ENCODE results near the gene GAPDH.
"Not testable (repeated sequence)": the region's sequence is repeated elsewhere in the genome, so short reads cannot be mapped to it uniquely, and the experiment has no call there.

GAPDH gene

DNA sequence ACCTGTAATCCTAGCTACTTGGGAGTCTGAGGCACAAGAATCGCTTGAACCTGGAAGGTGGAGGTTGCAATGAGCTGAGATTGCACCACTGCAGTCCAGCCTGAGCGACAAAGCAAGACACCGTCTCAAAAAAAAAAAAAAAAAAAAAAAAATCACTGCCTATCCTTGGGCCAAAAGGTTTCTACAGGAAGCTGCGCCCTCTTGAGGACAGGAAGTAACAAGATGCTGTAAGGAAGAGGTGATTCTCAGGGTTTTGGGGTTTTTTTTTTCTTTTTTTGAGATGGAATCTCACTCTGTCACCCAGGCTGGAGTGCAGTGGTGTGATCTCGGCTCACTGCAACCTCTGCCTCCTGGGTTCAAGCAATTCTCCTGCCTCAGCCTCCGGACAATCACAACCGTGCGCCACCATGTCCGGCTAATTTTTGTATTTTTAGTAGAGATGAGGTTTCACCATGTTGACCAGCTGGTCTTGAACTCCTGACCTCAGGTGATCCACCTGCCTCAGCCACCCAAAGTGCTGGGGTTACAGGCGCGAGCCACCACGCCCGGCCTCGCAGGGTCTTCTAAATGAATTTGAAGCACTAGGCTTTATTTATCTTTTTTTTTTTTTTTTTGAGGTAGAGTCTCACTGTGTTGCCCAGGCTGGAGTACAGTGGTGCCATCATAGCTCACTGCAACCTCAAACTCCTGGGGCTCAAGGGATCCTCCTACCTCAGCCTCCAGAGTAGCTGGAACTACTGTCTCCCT lies 23.9 kb downstream of the GAPDH start:
- H3K4ac ChIP-seq (ENCODE audit: low read length); H2BK120ac ChIP-seq (ENCODE audit: low read depth, low read length); H3K14ac ChIP-seq (ENCODE audit: low read length); H2AK5ac ChIP-seq (ENCODE audit: low read depth, low read length); H3K18ac ChIP-seq (ENCODE audit: low read length); DNase-seq (ENCODE audit: low spot score); H2BK15ac ChIP-seq (ENCODE audit: low read length); H2AFZ ChIP-seq (ENCODE audit: low read length); H4K91ac ChIP-seq (ENCODE audit: low read depth, low read length, poor library complexity); H4K8ac ChIP-seq (ENCODE audit: low read depth, low read length); H3K9me3 ChIP-seq (replicated peaks in 1 of 2; ENCODE audit: control insufficient read depth in 2 of 2, insufficient read depth in 1 of 2, low read depth in 1 of 2, low read length in 2 of 2); H2BK5ac ChIP-seq (ENCODE audit: low read length); H3K4me3 ChIP-seq (ENCODE audit: low read length in 2 of 2); H3K23ac ChIP-seq (ENCODE audit: low read depth, low read length, poor library complexity); H2BK12ac ChIP-seq (ENCODE audit: low read length); H3K27me3 ChIP-seq (ENCODE audit: control insufficient read depth in 3 of 3, insufficient read depth in 3 of 3, low read depth in 1 of 3, low read length in 3 of 3); H3K4me2 ChIP-seq (ENCODE audit: insufficient read depth, low read length, poor library complexity, severe bottlenecking); H3K79me1 ChIP-seq (ENCODE audit: low read depth, low read length); H3K9ac ChIP-seq (ENCODE audit: low read depth, low read length, poor library complexity); H3K27ac ChIP-seq (replicated peaks; ENCODE audit: low read length): not testable (repeated sequence)
- WGBS, 2 donors (ENCODE audit: extremely low coverage in 2 of 2, insufficient read length in 2 of 2, insufficient replicate concordance in 1 of 2) = no CpG with 5 or more reads among the region's 14 CpGs
- peaks cover 44 to 68% of the 10 kb centered on the region in 2 donors for H3K36me3 ChIP-seq (replicated peaks in 1 of 2; ENCODE audit: control insufficient read depth in 2 of 2, insufficient read depth in 2 of 2, low read length in 2 of 2)
- H3K4me1 ChIP-seq (ENCODE audit: control insufficient read depth in 2 of 2, insufficient read depth in 1 of 2, low read depth in 1 of 2, low read length in 2 of 2) = peaks cover 7 to 15% of the 10 kb centered on the region in 2 donors

DNA sequence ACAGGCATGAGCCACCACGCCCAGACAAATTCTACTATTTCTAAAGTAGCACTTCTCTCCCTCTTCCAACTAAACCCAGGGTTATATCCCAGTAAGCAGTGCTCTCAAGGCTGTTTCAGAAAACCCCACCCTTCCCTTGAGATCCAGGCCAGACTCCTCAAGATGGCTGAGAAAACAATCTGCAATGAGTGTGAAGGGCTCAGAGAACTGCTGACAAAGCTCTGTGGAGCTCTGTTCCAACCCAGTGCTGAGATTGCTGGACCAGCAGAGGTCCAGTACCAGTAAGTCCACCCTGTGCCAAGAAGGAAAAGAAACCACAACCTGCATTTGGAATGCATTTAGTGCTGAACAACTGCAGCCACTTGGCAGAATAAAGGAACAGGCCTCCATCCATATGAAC lies 25.2 kb downstream of the GAPDH start:
- no peaks in the 10 kb centered on the region for H3K79me1 ChIP-seq (ENCODE audit: low read depth, low read length)
- peaks cover 3 to 6% of the 10 kb centered on the region in 2 donors for H3K4me1 ChIP-seq (ENCODE audit: control insufficient read depth in 2 of 2, insufficient read depth in 1 of 2, low read depth in 1 of 2, low read length in 2 of 2)
- peaks cover 49 to 76% of the 10 kb centered on the region in 2 donors for H3K36me3 ChIP-seq (replicated peaks in 1 of 2; ENCODE audit: control insufficient read depth in 2 of 2, insufficient read depth in 2 of 2, low read length in 2 of 2)

DNA sequence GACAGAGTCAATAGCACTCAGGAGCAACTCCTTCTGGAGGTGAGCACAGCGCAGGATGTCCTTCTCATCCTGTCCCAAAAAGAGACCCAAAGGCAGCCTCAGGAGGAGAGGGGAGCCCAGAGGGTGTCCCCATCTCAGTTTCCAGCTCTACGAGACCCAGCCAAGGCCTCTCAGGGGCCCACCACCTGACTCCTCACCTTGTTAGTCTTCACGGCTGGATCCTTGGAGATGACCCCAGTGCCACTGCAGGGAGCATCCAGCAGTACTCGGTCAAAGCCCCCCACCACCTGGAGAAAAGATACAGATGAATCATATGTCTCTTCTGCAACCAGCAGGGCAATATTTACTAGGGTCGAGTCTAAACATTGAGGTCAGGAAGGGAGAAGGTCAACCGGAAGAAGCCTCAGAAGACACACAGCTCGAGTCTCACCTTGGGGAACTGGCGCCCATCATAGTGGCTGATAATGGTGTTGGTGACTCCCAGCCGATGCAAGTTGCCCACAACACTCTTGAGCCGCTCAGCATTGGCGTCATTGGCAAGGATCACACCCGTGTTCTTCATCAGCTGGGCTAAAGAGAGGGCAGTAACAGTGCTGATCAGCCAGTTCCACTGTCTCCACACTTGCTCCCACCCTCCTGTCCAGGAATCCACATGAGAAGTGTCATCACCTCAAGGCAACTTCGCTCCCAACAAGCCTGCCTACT lies 26.3 kb downstream of the GAPDH start:
- no peak overlapping the region for H3K9ac ChIP-seq (ENCODE audit: low read depth, low read length, poor library complexity)
- no peak overlapping the region for H3K27ac ChIP-seq (replicated peaks; ENCODE audit: low read length)
- H3K4me1 ChIP-seq (ENCODE audit: control insufficient read depth in 2 of 2, insufficient read depth in 1 of 2, low read depth in 1 of 2, low read length in 2 of 2) = no peaks in the 10 kb centered on the region
- no peak overlapping the region for H2BK120ac ChIP-seq (ENCODE audit: low read depth, low read length)
- H4K91ac ChIP-seq (ENCODE audit: low read depth, low read length, poor library complexity) = no peak overlapping the region
- no peak overlapping the region for H3K14ac ChIP-seq (ENCODE audit: low read length)
- no peak overlapping the region for H2AFZ ChIP-seq (ENCODE audit: low read length)
- H3K36me3 ChIP-seq (replicated peaks in 1 of 2; ENCODE audit: control insufficient read depth in 2 of 2, insufficient read depth in 2 of 2, low read length in 2 of 2) = peaks cover 49 to 88% of the 10 kb centered on the region in 2 donors
- H2BK12ac ChIP-seq (ENCODE audit: low read length) = no peak overlapping the region
- no peak overlapping the region for H2BK15ac ChIP-seq (ENCODE audit: low read length)
- WGBS, 2 donors (ENCODE audit: extremely low coverage in 2 of 2, insufficient read length in 2 of 2, insufficient replicate concordance in 1 of 2) = no CpG with 5 or more reads among the region's 13 CpGs
- no peak overlapping the region for H2AK5ac ChIP-seq (ENCODE audit: low read depth, low read length)
- no peaks in the 10 kb centered on the region for H3K79me1 ChIP-seq (ENCODE audit: low read depth, low read length)
- H3K4ac ChIP-seq (ENCODE audit: low read length) = no peak overlapping the region
- no peak for DNase-seq (ENCODE audit: low spot score)
- H3K9me3 ChIP-seq (replicated peaks in 1 of 2; ENCODE audit: control insufficient read depth in 2 of 2, insufficient read depth in 1 of 2, low read depth in 1 of 2, low read length in 2 of 2) = no peaks in the 10 kb centered on the region
- no peak overlapping the region for H3K18ac ChIP-seq (ENCODE audit: low read length)
- no peak overlapping the region for H3K23ac ChIP-seq (ENCODE audit: low read depth, low read length, poor library complexity)
- H3K4me3 ChIP-seq (ENCODE audit: low read length in 2 of 2) = peak overlapping the region in 1 of 2 donors; percentile 23
- H2BK5ac ChIP-seq (ENCODE audit: low read length) = no peak overlapping the region
- H4K8ac ChIP-seq (ENCODE audit: low read depth, low read length) = no peak overlapping the region
- no peak overlapping the region for H3K4me2 ChIP-seq (ENCODE audit: insufficient read depth, low read length, poor library complexity, severe bottlenecking)
- no peaks in the 10 kb centered on the region for H3K27me3 ChIP-seq (ENCODE audit: control insufficient read depth in 3 of 3, insufficient read depth in 3 of 3, low read depth in 1 of 3, low read length in 3 of 3)

More for the DNA sequence above, 25.2 kb downstream of the GAPDH start:
- no peaks in the 10 kb centered on the region for H3K9me3 ChIP-seq (replicated peaks in 1 of 2; ENCODE audit: control insufficient read depth in 2 of 2, insufficient read depth in 1 of 2, low read depth in 1 of 2, low read length in 2 of 2)
- H4K91ac ChIP-seq (ENCODE audit: low read depth, low read length, poor library complexity) = no peak overlapping the region
- no peak overlapping the region for H2BK120ac ChIP-seq (ENCODE audit: low read depth, low read length)
- no peak overlapping the region for H2AFZ ChIP-seq (ENCODE audit: low read length)
- no peak overlapping the region for H3K4me2 ChIP-seq (ENCODE audit: insufficient read depth, low read length, poor library complexity, severe bottlenecking)
- DNase-seq (ENCODE audit: low spot score) = no peak
- no peak overlapping the region for H3K27ac ChIP-seq (replicated peaks; ENCODE audit: low read length)
- no CpG with 5 or more reads among the region's 1 CpG for WGBS, 2 donors (ENCODE audit: extremely low coverage in 2 of 2, insufficient read length in 2 of 2, insufficient replicate concordance in 1 of 2)
- H2BK15ac ChIP-seq (ENCODE audit: low read length) = no peak overlapping the region
- H2BK5ac ChIP-seq (ENCODE audit: low read length) = no peak overlapping the region
- no peak overlapping the region for H3K18ac ChIP-seq (ENCODE audit: low read length)
- no peak overlapping the region for H4K8ac ChIP-seq (ENCODE audit: low read depth, low read length)
- no peak overlapping the region for H3K4ac ChIP-seq (ENCODE audit: low read length)
- H3K27me3 ChIP-seq (ENCODE audit: control insufficient read depth in 3 of 3, insufficient read depth in 3 of 3, low read depth in 1 of 3, low read length in 3 of 3) = no peaks in the 10 kb centered on the region
- H3K9ac ChIP-seq (ENCODE audit: low read depth, low read length, poor library complexity) = no peak overlapping the region
- no peak overlapping the region for H2AK5ac ChIP-seq (ENCODE audit: low read depth, low read length)
- no peak overlapping the region for H3K4me3 ChIP-seq (ENCODE audit: low read length in 2 of 2)
- H3K14ac ChIP-seq (ENCODE audit: low read length) = no peak overlapping the region
- no peak overlapping the region for H2BK12ac ChIP-seq (ENCODE audit: low read length)
- no peak overlapping the region for H3K23ac ChIP-seq (ENCODE audit: low read depth, low read length, poor library complexity)

DNA sequence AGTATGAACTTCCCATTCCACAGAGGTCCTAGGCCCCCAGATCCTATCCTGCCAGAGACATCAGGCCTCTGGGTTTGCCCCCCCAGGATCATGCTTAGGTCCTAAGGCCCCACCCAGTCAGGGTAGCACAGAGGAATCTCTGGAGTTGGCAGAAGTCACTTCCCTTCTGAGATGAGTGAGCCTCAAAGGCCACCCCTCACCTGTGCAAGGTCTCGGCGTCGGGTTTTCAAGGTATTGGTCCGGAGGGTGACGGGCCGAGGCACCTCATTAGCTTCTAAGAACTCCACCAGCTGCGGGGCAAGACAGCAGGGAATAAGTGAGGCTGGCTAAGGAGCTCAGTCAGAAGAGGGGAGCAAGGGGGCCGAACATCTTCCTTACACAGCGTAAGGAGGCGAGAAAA lies 28.6 kb downstream of the GAPDH start:
- DNase-seq (ENCODE audit: low spot score) = no peak
- H3K9ac ChIP-seq (ENCODE audit: low read depth, low read length, poor library complexity) = no peak overlapping the region
- no peaks in the 10 kb centered on the region for H3K9me3 ChIP-seq (replicated peaks in 1 of 2; ENCODE audit: control insufficient read depth in 2 of 2, insufficient read depth in 1 of 2, low read depth in 1 of 2, low read length in 2 of 2)
- H2BK15ac ChIP-seq (ENCODE audit: low read length) = no peak overlapping the region
- H3K18ac ChIP-seq (ENCODE audit: low read length) = no peak overlapping the region
- no peak overlapping the region for H4K8ac ChIP-seq (ENCODE audit: low read depth, low read length)
- H3K27ac ChIP-seq (replicated peaks; ENCODE audit: low read length) = no peak overlapping the region
- H3K23ac ChIP-seq (ENCODE audit: low read depth, low read length, poor library complexity) = no peak overlapping the region
- H2BK12ac ChIP-seq (ENCODE audit: low read length) = no peak overlapping the region
- no CpG with 5 or more reads among the region's 10 CpGs for WGBS, 2 donors (ENCODE audit: extremely low coverage in 2 of 2, insufficient read length in 2 of 2, insufficient replicate concordance in 1 of 2)
- no peak overlapping the region for H2AK5ac ChIP-seq (ENCODE audit: low read depth, low read length)
- H2AFZ ChIP-seq (ENCODE audit: low read length) = no peak overlapping the region
- H3K36me3 ChIP-seq (replicated peaks in 1 of 2; ENCODE audit: control insufficient read depth in 2 of 2, insufficient read depth in 2 of 2, low read length in 2 of 2) = peaks cover 48 to 90% of the 10 kb centered on the region in 2 donors
- H2BK120ac ChIP-seq (ENCODE audit: low read depth, low read length) = no peak overlapping the region
- H4K91ac ChIP-seq (ENCODE audit: low read depth, low read length, poor library complexity) = no peak overlapping the region
- H3K79me1 ChIP-seq (ENCODE audit: low read depth, low read length) = peaks cover 2% of the 10 kb centered on the region
- no peak overlapping the region for H3K4ac ChIP-seq (ENCODE audit: low read length)
- peaks cover 4 to 7% of the 10 kb centered on the region in 2 donors for H3K4me1 ChIP-seq (ENCODE audit: control insufficient read depth in 2 of 2, insufficient read depth in 1 of 2, low read depth in 1 of 2, low read length in 2 of 2)
- no peak overlapping the region for H2BK5ac ChIP-seq (ENCODE audit: low read length)
- no peak overlapping the region for H3K4me2 ChIP-seq (ENCODE audit: insufficient read depth, low read length, poor library complexity, severe bottlenecking)
- no peak overlapping the region for H3K14ac ChIP-seq (ENCODE audit: low read length)
- H3K4me3 ChIP-seq (ENCODE audit: low read length in 2 of 2) = no peak overlapping the region
- H3K27me3 ChIP-seq (ENCODE audit: control insufficient read depth in 3 of 3, insufficient read depth in 3 of 3, low read depth in 1 of 3, low read length in 3 of 3) = no peaks in the 10 kb centered on the region
